K562 (cell line): Measurements from ENCODE around the gene ZMYND8. TPM values are rescaled to one million over a fixed set of nuclear protein-coding genes. Genes with fewer than 3 reads are reported as not detected.
A peak's percentile ranks its signal among the peaks of the same experiment; 100 is the strongest.

Source experiments
- ARID1B ChIP-seq: fragments of 450-650 bp; IDR thresholded peaks from 2 replicates; pipeline ENCODE4 v1.6.1; 2016; ENCODE audit warnings: antibody characterized with exemption, mild to moderate bottlenecking, inconsistent platforms
- CBFA2T2 ChIP-seq: fragments of 450-650 bp; conservative IDR thresholded peaks from 2 replicates; pipeline ENCODE4 v1.6.1; 2017; ENCODE audit warnings: mild to moderate bottlenecking
- CBFA2T3 ChIP-seq: fragments of 450-650 bp; IDR thresholded peaks from 2 replicates; pipeline ENCODE4 v1.6.1; 2017
- CEBPB ChIP-seq: fragments of 450-650 bp; IDR thresholded peaks from 2 replicates; pipeline ENCODE4 v1.6.1; 2016; ENCODE audit warnings: missing genetic modification characterization, missing compliant biosample characterization
- CREB3 ChIP-seq: fragments of 450-650 bp; conservative IDR thresholded peaks from 2 replicates; pipeline ENCODE4 v1.6.1; 2016; ENCODE audit warnings: missing genetic modification characterization, low read depth, mild to moderate bottlenecking, missing compliant biosample characterization, moderate library complexity
- E2F3 ChIP-seq: fragments of 250-450 bp; sonication (Bioruptor Pico); IDR thresholded peaks from 2 replicates; pipeline ENCODE4 v1.4.0; 2020; ENCODE audit warnings: mild to moderate bottlenecking
- ETV5 ChIP-seq: sonication (generic); formaldehyde crosslinking; IDR thresholded peaks from 2 replicates; pipeline ENCODE4 v1.4.0; 2020; ENCODE audit warnings: low read depth, mild to moderate bottlenecking, missing genetic modification reagents
- HNRNPUL1 ChIP-seq: fragments of 200-400 bp; formaldehyde crosslinking; IDR thresholded peaks from 2 replicates; pipeline ENCODE4 v1.6.1; 2017; ENCODE audit warnings: low read length
- JUND ChIP-seq, 2 experiments: IDR thresholded peaks; 2 replicates in 1 of 2; 3 replicates in 1 of 2; pipeline ENCODE4 v1.6.1; 2011; ENCODE audit warnings: borderline replicate concordance in 2 of 2, low read depth in 2 of 2, low read length in 2 of 2, improper control_type of control experiment in 1 of 2, missing biosample characterization in 1 of 2, missing genetic modification characterization in 1 of 2, missing genetic modification reagents in 1 of 2
- KDM1A ChIP-seq, 2 experiments: fragments of 450-650 bp; IDR thresholded peaks; 2 replicates each; pipeline ENCODE4 v1.6.1; 2016; ENCODE audit warnings: mild to moderate bottlenecking in 2 of 2
- MED1 ChIP-seq: sonication (generic); formaldehyde crosslinking; IDR thresholded peaks from 2 replicates; pipeline ENCODE4 v1.8.1; 2023; ENCODE audit warnings: missing genetic modification reagents, borderline replicate concordance
- MEF2D ChIP-seq: conservative IDR thresholded peaks from 2 replicates; pipeline ENCODE4 v1.6.1; 2016; ENCODE audit warnings: low read depth, missing genetic modification characterization, missing compliant biosample characterization
- NR0B1 ChIP-seq: fragments of 450-650 bp; IDR thresholded peaks from one replicate; pipeline ENCODE4 v1.6.1; 2018; ENCODE audit warnings: mild to moderate bottlenecking, moderate library complexity; ENCODE audit not compliant: partially characterized antibody
- NR2C1 ChIP-seq, 2 experiments: fragments of 450-650 bp; IDR thresholded peaks; 2 replicates each; pipeline ENCODE4 v1.6.1; 2017; ENCODE audit warnings: mild to moderate bottlenecking in 2 of 2, antibody characterized with exemption in 1 of 2, inconsistent platforms in 1 of 2, missing compliant biosample characterization in 1 of 2, missing genetic modification characterization in 1 of 2
- POU5F1 ChIP-seq: fragments of 150-350 bp; IDR thresholded peaks from 2 replicates; pipeline ENCODE4 v1.6.1; 2014; ENCODE audit warnings: borderline replicate concordance, low read length, low read depth, mild to moderate bottlenecking; ENCODE audit not compliant: partially characterized antibody
- RHOXF2B ChIP-seq: fragments of 250-450 bp; sonication (Bioruptor Pico); conservative IDR thresholded peaks from 2 replicates; pipeline ENCODE4 v1.5.1; 2021
- STAG1 ChIP-seq: sonication (generic); formaldehyde crosslinking; IDR thresholded peaks from 2 replicates; pipeline ENCODE4 v1.5.0; 2020; ENCODE audit warnings: missing genetic modification reagents, borderline replicate concordance
- ZFP30 ChIP-seq: fragments of 250-450 bp; sonication (Bioruptor Pico); IDR thresholded peaks from 2 replicates; pipeline ENCODE4 v1.8.0; 2022; ENCODE audit warnings: moderate library complexity, mild to moderate bottlenecking, inconsistent platforms, borderline replicate concordance
- ZKSCAN8 ChIP-seq: fragments of 200-800 bp; sonication (Bioruptor generic); IDR thresholded peaks from 2 replicates; pipeline ENCODE4 v1.6.1; 2016; ENCODE audit warnings: missing genetic modification characterization, missing compliant biosample characterization
- ZNF134 ChIP-seq: fragments of 250-450 bp; sonication (Bioruptor Pico); conservative IDR thresholded peaks from 2 replicates; pipeline ENCODE4 v1.4.0; 2020
- ZNF146 ChIP-seq: IDR thresholded peaks from one replicate; pipeline ENCODE4 v1.6.1; 2018; ENCODE audit warnings: missing compliant biosample characterization; ENCODE audit not compliant: unreplicated experiment
- ZNF197 ChIP-seq: fragments of 200-800 bp; sonication (Bioruptor generic); IDR thresholded peaks from 2 replicates; pipeline ENCODE4 v1.6.1; 2016; ENCODE audit warnings: low read depth, missing genetic modification characterization, missing compliant biosample characterization
- ZNF311 ChIP-seq: fragments of 250-450 bp; sonication (Bioruptor Pico); IDR thresholded peaks from 2 replicates; pipeline ENCODE4 v1.4.0; 2020; ENCODE audit warnings: mild to moderate bottlenecking, moderate library complexity
- ZNF655 ChIP-seq: fragments of 250-450 bp; sonication (Bioruptor Pico); IDR thresholded peaks from 2 replicates; pipeline ENCODE4 v1.5.0; 2021
- ZNF76 ChIP-seq: fragments of 250-450 bp; sonication (Bioruptor Pico); IDR thresholded peaks from 2 replicates; pipeline ENCODE4 v1.4.0; 2020; ENCODE audit warnings: mild to moderate bottlenecking, moderate library complexity, borderline replicate concordance
- polyA plus RNA-seq, 8 experiments: library from polyadenylated mRNA; depleted of rRNA in 4 of 8; stranded (reverse) in 5 of 8; unstranded in 3 of 8; fragments of >200 nt; fragmentation: Nextera tagmentation in 2 of 8; fragmentation: Illumina TruSeq in 1 of 8; extraction: Ambion mirVana in 2 of 8; extraction: Trizol in 1 of 8; gene quantifications; 2 replicates each; pipeline versions ENCODE4 v1.2.1 to v1.2.3, GENCODE V29; 2011 to 2014; ENCODE audit warnings: inconsistent platforms in 1 of 8, missing spikeins in 1 of 8
- total RNA-seq, 7 experiments: library from RNA; depleted of rRNA in 6 of 7; stranded (reverse); fragments of >200 nt in 6 of 7; fragmentation: Illumina TruSeq in 2 of 7; extraction: Trizol in 2 of 7; gene quantifications; 2 replicates each; pipeline versions ENCODE4 v1.2.1 to v1.2.3, GENCODE V29; 2011 to 2021; ENCODE audit warnings: low replicate concordance in 1 of 7

ZMYND8 gene
- total and polyA plus RNA-seq, 9 of the 15 experiments (the other 6 are each of a cell fraction or from before 2014, with no cell fraction given): 31.8 to 148 (median 71.9) TPM

GRCh38 chr20:47365023-47365764 is 8.7 kb upstream of the ZMYND8 start (continued):
- TF ChIP-seq ARID1B (peak; percentile 94), JUND (IDR thresholded peaks at IDR 0.05; ENCODE audit: borderline replicate concordance, low read depth, low read length) (peak; percentile 34; the same call in 1 of the 2 replicates), JUND (tag; IDR thresholded peaks at IDR 0.05; ENCODE audit: borderline replicate concordance, low read depth, low read length) (peak; percentile 51; the same call in 2 of the 3 replicates), ETV5 (CRISPR knock-in tag) (peak; percentile 92), ZFP30 (no peak), ZNF134 (CRISPR knock-in tag) (no peak), ZNF655 (CRISPR knock-in tag) (no peak), MED1 (no peak), CBFA2T3 (no peak), ZNF76 (CRISPR knock-in tag) (0 out of 2 replicates have a peak, but pooled peaks have one; percentile 32), NR2C1 (IDR thresholded peaks at IDR 0.05) (no peak), NR2C1 (tag; IDR thresholded peaks at IDR 0.05) (peak; percentile 41; the same call in 1 of the 2 replicates), ZKSCAN8 (CRISPR knock-in tag) (no peak), STAG1 (CRISPR knock-in tag) (no peak), CREB3 (tag) (0 out of 2 replicates have a peak, but pooled peaks have one; percentile 45), RHOXF2B (CRISPR knock-in tag) (no peak), MEF2D (tag) (peak; percentile 48; the same call in 1 of the 2 replicates), KDM1A (IDR thresholded peaks at IDR 0.05) (no peak), E2F3 (peak; percentile 28; the same call in 1 of the 2 replicates), CBFA2T2 (no peak), ZNF311 (CRISPR knock-in tag) (peak; percentile 68; the same call in 1 of the 2 replicates), ZNF197 (CRISPR knock-in tag) (no peak), CEBPB (tag) (no peak), ZNF146 (CRISPR knock-in tag) (no peak), POU5F1 (no peak), HNRNPUL1 (no peak), NR0B1 (no peak)
